Measurements from ENCODE around the gene ALB. TPM values are rescaled to one million over a fixed set of nuclear protein-coding genes. Genes with fewer than 3 reads are reported as not detected.

ALB gene
- total RNA-seq, 2 donors from 2014 or later = 0.43 to 7.2 TPM

GRCh38 chr4:73445383-73446335 lies 41.6 kb downstream of the ALB start:
- intact Hi-C loops (cut with DNase I) = no loop called here
- no peak for DNase-seq (ENCODE audit: low spot score)

- no peak for DNase-seq (ENCODE audit: low spot score)
- intact Hi-C loops (cut with DNase I) = no loop called here
These were observed 42.4 kb downstream of the ALB start for GRCh38 chr4:73446336-73446938.

GRCh38 chr4:73447671-73448070 lies 43.6 kb downstream of the ALB start:
- intact Hi-C loops (cut with DNase I) = no loop called here
- no peak for DNase-seq (ENCODE audit: low spot score)

GRCh38 chr4:73448448-73449203 lies 44.5 kb downstream of the ALB start:
- DNase-seq (ENCODE audit: low spot score) = no peak
- intact Hi-C loops (cut with DNase I) = no loop called here

- peak; percentile 76 for DNase-seq (ENCODE audit: low spot score)
- intact Hi-C loops (cut with DNase I) = no loop called here
These were observed 46.4 kb downstream of the ALB start for GRCh38 chr4:73450398-73451004.

GRCh38 chr4:73451404-73451803 lies 47.3 kb downstream of the ALB start:
- intact Hi-C loops (cut with DNase I) = no loop called here
- no peak for DNase-seq (ENCODE audit: low spot score)

GRCh38 chr4:73451981-73452747 lies 48.1 kb downstream of the ALB start:
- intact Hi-C loops (cut with DNase I) = no loop called here
- no peak for DNase-seq (ENCODE audit: low spot score)

GRCh38 chr4:73452953-73453700 lies 49.0 kb downstream of the ALB start:
- intact Hi-C loops (cut with DNase I) = no loop called here
- DNase-seq (ENCODE audit: low spot score) = no peak

- intact Hi-C loops (cut with DNase I) = no loop called here
- DNase-seq (ENCODE audit: low spot score) = no peak
These were observed 49.6 kb downstream of the ALB start for GRCh38 chr4:73453701-73454005.

GRCh38 chr4:73454920-73455319 lies 50.8 kb downstream of the ALB start:
- intact Hi-C loops (cut with DNase I) = no loop called here
- no peak for DNase-seq (ENCODE audit: low spot score)

- intact Hi-C loops (cut with DNase I) = no loop called here
- no peak for DNase-seq (ENCODE audit: low spot score)
These were observed 52.3 kb downstream of the ALB start for GRCh38 chr4:73456177-73457022.

- DNase-seq (ENCODE audit: low spot score) = no peak
- intact Hi-C loops (cut with DNase I) = no loop called here
These were observed 54.3 kb downstream of the ALB start for GRCh38 chr4:73458184-73459047.

- intact Hi-C loops (cut with DNase I) = no loop called here
- no peak for DNase-seq (ENCODE audit: low spot score)
These were observed 54.9 kb downstream of the ALB start for GRCh38 chr4:73459048-73459421.

- intact Hi-C loops (cut with DNase I) = no loop called here
- DNase-seq (ENCODE audit: low spot score) = no peak
These were observed 56.9 kb downstream of the ALB start for GRCh38 chr4:73460913-73461522.

GRCh38 chr4:73468170-73468569 lies 64.1 kb downstream of the ALB start:
- intact Hi-C loops (cut with DNase I) = no loop called here
- DNase-seq (ENCODE audit: low spot score) = no peak

- intact Hi-C loops (cut with DNase I) = no loop called here
- DNase-seq (ENCODE audit: low spot score) = no peak
These were observed 66.6 kb downstream of the ALB start for GRCh38 chr4:73470728-73471127.
